ENCODE results near the gene ALKBH3. TPM values are rescaled to one million over a fixed set of nuclear protein-coding genes. Genes with fewer than 3 reads are reported as not detected.

Gene ALKBH3
- total and polyA plus RNA-seq, 10 of the 15 experiments (the other 5 are each of a cell fraction or from before 2014, with no cell fraction given), result 22.1 to 50.8 (median 38.5) TPM

GRCh38 chr11:43833657-43834073 is 47.0 kb upstream of the ALKBH3 start (continued):
- TF ChIP-seq, protein P1, sequence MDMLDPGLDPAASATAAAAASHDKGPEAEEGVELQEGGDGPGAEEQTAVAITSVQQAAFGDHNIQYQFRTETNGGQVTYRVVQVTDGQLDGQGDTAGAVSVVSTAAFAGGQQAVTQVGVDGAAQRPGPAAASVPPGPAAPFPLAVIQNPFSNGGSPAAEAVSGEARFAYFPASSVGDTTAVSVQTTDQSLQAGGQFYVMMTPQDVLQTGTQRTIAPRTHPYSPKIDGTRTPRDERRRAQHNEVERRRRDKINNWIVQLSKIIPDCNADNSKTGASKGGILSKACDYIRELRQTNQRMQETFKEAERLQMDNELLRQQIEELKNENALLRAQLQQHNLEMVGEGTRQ (IDR thresholded peaks at IDR 0.05; ENCODE audit: borderline replicate concordance, low read depth, low read length), result no peak
- no peak for TF ChIP-seq NR2C2 (IDR thresholded peaks at IDR 0.05; ENCODE audit: borderline replicate concordance, control insufficient read depth, insufficient read length, low read depth)
- no peak for TF ChIP-seq MXI1 (IDR thresholded peaks at IDR 0.05; ENCODE audit: low read depth, low read length)
- no peak for TF ChIP-seq HCFC1 (IDR thresholded peaks at IDR 0.05; ENCODE audit: low read length)
- TF ChIP-seq RELB (IDR thresholded peaks at IDR 0.05; ENCODE audit: low read depth), result no peak

DNA sequence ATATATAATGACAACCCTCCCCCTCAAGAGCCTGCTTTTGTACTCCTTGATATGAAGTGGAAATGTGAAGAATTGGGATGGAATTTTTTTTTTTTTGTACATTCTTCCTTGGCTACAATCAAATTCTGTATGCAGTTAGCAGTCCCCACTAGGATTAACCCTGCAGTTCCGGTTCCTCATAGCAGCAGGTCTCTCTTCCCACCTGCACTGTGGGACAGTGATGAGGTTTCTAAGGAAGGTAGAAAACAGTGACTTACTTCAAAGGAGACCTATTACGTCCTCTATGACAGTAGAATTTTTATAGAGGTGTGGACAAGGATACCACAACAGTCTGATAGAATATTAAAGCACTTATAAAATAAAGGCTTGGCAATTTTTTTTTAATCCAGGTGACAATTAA is 46.3 kb upstream of the ALKBH3 start:
- Histone ChIP-seq H3K27me3 (replicated peaks in 1 of 2; ENCODE audit: control insufficient read depth in 2 of 2, insufficient read depth in 2 of 2, low read length in 1 of 2) (no peaks in the 10 kb centered on the region), H4K20me1 (ENCODE audit: control insufficient read depth, insufficient read depth) (no peaks in the 10 kb centered on the region), H3K36me3 (ENCODE audit: control insufficient read depth in 2 of 2, insufficient read depth in 2 of 2, low read length in 1 of 2) (no peaks in the 10 kb centered on the region; a peak in 2 of 4 replicates), H2AFZ (ENCODE audit: control insufficient read depth, low read depth, low read length) (no peak overlapping the region), H3K9me3 (replicated peaks; ENCODE audit: control insufficient read depth, insufficient read depth, low read length) (no peaks in the 10 kb centered on the region), H3K79me2 (ENCODE audit: control insufficient read depth, insufficient read depth, low read length) (no peaks in the 10 kb centered on the region), H3K4me1 (ENCODE audit: control insufficient read depth, insufficient read depth, low read length) (no peaks in the 10 kb centered on the region), H3K4me2 (ENCODE audit: control insufficient read depth, insufficient read depth) (no peak overlapping the region), H3K4me3 (no peak overlapping the region), H3K9ac (ENCODE audit: control insufficient read depth, insufficient read depth, low read length) (no peak overlapping the region), H3K27ac (ENCODE audit: control insufficient read depth, insufficient read depth) (no peak overlapping the region)
- BruUV-seq (replicated peaks), result no TSS peak
- FAIRE-seq (no peak), ATAC-seq (no peak), DNase-seq (ENCODE audit: low read depth, low spot score) (no peak)
- in situ Hi-C loops (cut with MboI), result no loop called here
- SMC1A ChIA-PET (ENCODE audit: uncharacterized antibody, unreplicated experiment), result interaction anchor here (2.3 kb wide), 1 partner anchor 17 kb away, joined by 5 read pairs; no protein-coding TSS in a partner anchor
- WGBS (ENCODE audit: insufficient coverage, insufficient replicate concordance, low lambda C conversion rate, missing lambda C conversion rate), result 97% methylated on average over 2 of the region's 2 CpGs
- intact Hi-C loops (cut with micrococcal nuclease; ENCODE audit: unreplicated experiment), result no loop called here
- CTCF ChIA-PET, result interaction anchor here (0.9 to 5.4 kb wide), 2 partner anchors 8 to 18 kb away, joined by 5 to 35 read pairs; no protein-coding TSS in a partner anchor
- RAD21 ChIA-PET (ENCODE audit: unreplicated experiment), result no interaction called here
- POLR2A ChIA-PET, result no interaction called here
- no peak for TF ChIP-seq NFYB (IDR thresholded peaks at IDR 0.05; ENCODE audit: insufficient read depth, low read depth, low read length)
- no peak for TF ChIP-seq HDGF (IDR thresholded peaks at IDR 0.05)
- no peak for TF ChIP-seq SMC3 (IDR thresholded peaks at IDR 0.05; ENCODE audit: borderline replicate concordance, low read length)
- TF ChIP-seq, protein P1 (IDR thresholded peaks at IDR 0.05; ENCODE audit: borderline replicate concordance, low read depth, low read length), result no peak
- no peak for TF ChIP-seq IRF4 (IDR thresholded peaks at IDR 0.05; ENCODE audit: low read depth, low read length)
- TF ChIP-seq, protein P2, sequence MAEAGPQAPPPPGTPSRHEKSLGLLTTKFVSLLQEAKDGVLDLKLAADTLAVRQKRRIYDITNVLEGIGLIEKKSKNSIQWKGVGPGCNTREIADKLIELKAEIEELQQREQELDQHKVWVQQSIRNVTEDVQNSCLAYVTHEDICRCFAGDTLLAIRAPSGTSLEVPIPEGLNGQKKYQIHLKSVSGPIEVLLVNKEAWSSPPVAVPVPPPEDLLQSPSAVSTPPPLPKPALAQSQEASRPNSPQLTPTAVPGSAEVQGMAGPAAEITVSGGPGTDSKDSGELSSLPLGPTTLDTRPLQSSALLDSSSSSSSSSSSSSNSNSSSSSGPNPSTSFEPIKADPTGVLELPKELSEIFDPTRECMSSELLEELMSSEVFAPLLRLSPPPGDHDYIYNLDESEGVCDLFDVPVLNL (IDR thresholded peaks at IDR 0.05; ENCODE audit: low read depth, low read length), result no peak
- TF ChIP-seq ASH2L (IDR thresholded peaks at IDR 0.05; ENCODE audit: borderline replicate concordance, low read depth), result no peak
- TF ChIP-seq NR2C2 (IDR thresholded peaks at IDR 0.05; ENCODE audit: borderline replicate concordance, control insufficient read depth, insufficient read length, low read depth), result no peak
- TF ChIP-seq ZBED1 (IDR thresholded peaks at IDR 0.05; ENCODE audit: borderline replicate concordance), result no peak
- TF ChIP-seq, protein P3, sequence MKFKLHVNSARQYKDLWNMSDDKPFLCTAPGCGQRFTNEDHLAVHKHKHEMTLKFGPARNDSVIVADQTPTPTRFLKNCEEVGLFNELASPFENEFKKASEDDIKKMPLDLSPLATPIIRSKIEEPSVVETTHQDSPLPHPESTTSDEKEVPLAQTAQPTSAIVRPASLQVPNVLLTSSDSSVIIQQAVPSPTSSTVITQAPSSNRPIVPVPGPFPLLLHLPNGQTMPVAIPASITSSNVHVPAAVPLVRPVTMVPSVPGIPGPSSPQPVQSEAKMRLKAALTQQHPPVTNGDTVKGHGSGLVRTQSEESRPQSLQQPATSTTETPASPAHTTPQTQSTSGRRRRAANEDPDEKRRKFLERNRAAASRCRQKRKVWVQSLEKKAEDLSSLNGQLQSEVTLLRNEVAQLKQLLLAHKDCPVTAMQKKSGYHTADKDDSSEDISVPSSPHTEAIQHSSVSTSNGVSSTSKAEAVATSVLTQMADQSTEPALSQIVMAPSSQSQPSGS (IDR thresholded peaks at IDR 0.05; ENCODE audit: low read length), result no peak
- no peak for TF ChIP-seq IKZF2 (IDR thresholded peaks at IDR 0.05)
- no peak for TF ChIP-seq SMAD1 (IDR thresholded peaks at IDR 0.05; ENCODE audit: low read depth, partially characterized antibody)
- no peak for TF ChIP-seq CREM (IDR thresholded peaks at IDR 0.05; ENCODE audit: low read depth)
- TF ChIP-seq CHD1 (IDR thresholded peaks at IDR 0.05; ENCODE audit: low read depth, low read length), result no peak
- no peak for TF ChIP-seq CHD2 (IDR thresholded peaks at IDR 0.05; ENCODE audit: borderline replicate concordance, low read depth, low read length)

Measured in GM12878 (cell line).